NCI-H524 treated with DMSO at 0.1 percent for 48 hours (cell line): ENCODE measurements around the gene SYTL4.

Experiments
- DNase-seq: peaks from one replicate; lab custom pipeline; 2025; lab: John Stamatoyannopoulos, UW

SYTL4 gene

DNA sequence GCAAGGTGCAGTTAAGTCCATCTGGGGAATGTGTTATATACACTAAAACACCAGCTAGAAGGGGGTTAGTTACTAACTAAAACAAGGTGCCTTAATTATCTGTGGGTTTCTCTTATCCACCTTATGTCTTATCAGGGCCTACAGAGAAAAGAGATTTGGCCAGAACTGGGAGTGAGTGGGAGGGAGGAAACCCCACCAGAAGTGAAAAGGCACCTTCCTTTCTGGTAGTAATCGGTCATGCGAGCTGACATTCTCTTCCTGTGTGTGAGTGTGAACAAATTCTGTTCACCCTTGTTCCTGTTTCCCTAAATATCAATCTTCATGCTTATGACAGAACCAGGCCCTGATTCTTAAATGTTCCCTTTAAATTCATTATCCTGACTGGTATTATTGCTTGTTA lies 44.4 kb downstream of the SYTL4 start:
- DNase-seq: no peak

- no peak for DNase-seq
These were observed 44.8 kb downstream of the SYTL4 start for GRCh38 chrX:100687128-100687527.

DNA sequence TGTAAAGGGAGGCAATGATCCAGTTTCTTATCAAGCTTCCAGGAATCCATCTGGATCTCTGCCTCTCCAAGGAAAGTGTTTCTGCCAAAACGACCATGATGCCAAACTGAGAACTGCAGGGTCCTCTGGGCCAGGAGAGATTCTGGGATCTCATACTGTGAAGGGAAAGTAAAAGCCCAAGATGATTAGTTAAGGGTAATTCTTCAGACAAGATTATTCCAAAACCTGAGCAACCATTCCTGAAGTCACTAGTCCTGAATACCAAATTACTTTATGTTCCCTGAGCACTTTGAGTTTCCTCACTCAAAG lies 46.0 kb downstream of the SYTL4 start:
- DNase-seq: no peak

- peak; percentile 59 for DNase-seq
These were observed 46.5 kb downstream of the SYTL4 start for GRCh38 chrX:100685284-100685996.

GRCh38 chrX:100682939-100683338 lies 49.0 kb downstream of the SYTL4 start:
- no peak for DNase-seq

- DNase-seq: no peak
These were observed 50.3 kb downstream of the SYTL4 start for GRCh38 chrX:100681599-100681998.

- DNase-seq: no peak
These were observed 51.2 kb downstream of the SYTL4 start for GRCh38 chrX:100680756-100681155.

DNA sequence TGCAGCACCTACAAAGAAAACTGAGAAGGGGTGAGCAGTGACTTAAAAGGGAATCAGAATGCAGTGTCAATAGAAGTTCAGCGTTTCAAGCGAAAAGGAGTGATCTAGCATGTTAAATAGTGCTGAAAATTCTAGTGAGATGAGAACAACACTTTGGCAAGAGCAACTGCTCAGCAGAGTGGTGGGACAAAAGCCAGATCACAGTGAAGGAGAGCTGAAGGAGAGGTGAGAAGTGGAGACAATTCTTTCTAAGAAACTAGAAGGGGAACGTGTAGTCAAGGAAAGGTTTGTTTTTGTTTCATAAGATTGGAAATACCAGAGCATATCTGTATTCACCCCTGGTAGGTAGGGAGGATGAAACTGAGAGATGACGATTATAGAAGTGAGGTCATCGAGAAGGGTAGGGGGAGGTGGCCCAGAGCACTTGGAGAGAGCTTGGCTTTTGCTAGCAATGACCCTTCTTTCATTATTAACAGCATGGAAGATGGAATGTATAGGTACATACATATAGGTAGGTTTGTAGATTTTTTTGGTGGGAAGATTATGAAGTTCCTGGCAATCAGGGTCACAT lies 54.2 kb downstream of the SYTL4 start:
- no peak for DNase-seq

GRCh38 chrX:100674705-100675104 lies 57.2 kb downstream of the SYTL4 start:
- no peak for DNase-seq

- DNase-seq: no peak
These were observed 58.4 kb downstream of the SYTL4 start for GRCh38 chrX:100673397-100673953.

DNA sequence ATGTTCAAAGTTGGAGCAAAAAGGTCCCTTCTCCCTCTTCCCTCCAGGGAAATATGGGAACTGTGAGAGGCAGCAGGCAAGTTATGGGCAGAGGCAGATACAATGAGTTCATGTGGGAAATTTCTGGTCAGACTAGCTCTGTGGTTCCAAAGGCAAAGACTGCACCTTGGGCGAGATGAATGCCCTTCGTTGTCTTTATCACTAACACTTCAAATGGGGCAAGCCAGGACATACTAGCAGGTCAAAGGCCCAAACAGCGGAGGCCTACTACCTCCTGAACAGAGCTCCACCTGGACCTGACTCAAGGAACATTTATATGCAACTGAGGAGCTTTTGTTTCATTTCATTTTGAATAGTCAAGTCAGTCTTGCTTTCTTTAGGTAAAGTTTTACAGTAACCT lies 59.0 kb downstream of the SYTL4 start:
- no peak for DNase-seq

GRCh38 chrX:100663642-100664041 lies 68.3 kb downstream of the SYTL4 start:
- no peak for DNase-seq

DNA sequence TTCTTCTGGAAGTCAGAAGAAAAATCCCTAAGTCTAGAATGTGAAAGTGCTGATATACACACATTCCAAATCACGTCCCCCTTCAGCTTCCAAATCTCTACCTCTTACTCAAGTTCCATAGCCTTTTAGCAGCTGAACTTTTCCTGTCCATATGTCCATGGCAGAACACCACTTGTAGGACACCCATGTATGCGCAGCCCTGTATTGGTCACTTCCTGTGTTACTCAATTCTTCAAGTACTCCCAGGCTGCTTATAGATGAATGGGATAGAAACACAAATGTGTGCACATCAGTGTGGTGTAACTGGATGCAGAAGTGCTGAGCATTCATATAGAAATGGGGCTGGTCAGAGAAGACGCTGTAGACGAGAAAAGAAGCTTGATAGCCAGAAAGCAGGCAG lies 69.1 kb downstream of the SYTL4 start:
- DNase-seq: no peak

DNA sequence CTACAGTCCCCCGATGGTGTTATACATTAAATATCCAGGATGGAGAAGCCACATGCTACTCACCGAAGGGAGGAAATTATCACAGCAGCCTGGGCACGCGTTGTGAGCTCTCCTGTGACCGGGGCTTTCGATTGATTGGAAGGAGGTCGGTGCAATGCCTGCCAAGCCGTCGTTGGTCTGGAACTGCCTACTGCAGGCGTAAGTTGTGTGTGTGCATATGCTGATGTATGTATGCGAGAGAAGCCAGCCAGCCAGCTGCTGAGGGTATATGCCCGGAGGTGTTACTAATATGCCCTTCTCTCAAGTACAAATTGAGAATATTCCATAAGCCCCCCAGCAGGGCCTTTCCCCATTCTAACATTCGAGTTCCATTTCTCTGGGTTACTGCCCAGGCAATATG lies 69.8 kb downstream of the SYTL4 start:
- DNase-seq: no peak

DNA sequence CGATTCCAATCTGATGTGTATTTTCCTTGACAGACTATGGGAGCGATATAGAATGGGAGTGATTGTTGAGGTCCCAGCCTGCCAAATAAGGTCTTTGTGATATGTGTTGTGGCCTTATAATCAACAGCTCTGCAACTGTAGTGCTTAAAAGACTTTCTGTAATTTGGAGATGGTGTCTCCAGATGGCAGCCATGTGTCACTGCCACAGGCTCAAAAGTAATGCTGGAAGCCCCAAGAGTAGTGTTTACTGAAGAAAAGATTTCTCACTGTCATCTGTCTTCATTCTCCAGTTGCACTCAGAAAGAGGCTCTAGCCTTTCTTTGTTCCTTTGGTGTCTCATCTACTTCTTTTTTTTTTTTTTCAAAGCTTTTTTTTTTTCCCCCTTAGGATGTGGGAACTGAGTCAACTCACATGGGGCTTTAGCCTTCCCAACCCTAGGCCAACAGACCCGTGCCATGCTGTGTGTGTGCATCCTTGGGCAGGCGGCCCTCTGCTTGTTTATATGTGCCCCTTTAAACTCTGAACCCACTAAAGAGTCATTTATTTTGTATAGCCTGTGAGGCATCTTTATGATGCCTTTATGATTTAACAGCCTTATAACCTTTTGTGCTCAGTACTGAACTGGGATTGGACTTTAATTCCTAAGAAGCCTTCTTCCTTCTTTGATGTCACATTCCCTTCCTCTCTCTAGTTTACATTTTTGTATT lies 72.3 kb downstream of the SYTL4 start:
- no peak for DNase-seq

GRCh38 chrX:100658941-100659381 lies 73.0 kb downstream of the SYTL4 start:
- no peak for DNase-seq

DNA sequence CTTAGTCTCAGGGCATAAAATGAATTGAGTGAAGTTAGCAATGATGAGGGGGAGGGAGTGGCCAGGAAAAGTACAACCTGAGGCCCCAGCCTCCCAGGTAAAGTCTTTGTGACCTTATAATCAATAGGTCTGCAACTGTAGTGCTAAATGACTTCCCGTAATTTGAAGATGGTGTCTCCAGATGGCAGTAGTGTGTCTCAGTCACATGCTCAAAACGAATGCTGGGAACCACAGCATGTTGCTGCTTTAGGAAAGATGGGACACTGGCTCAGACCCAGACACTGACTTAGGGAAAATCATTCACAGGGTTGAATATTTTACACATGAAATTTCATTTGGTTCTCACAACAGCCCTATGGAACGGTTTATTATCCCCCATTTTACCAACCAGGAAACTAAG lies 77.7 kb downstream of the SYTL4 start:
- DNase-seq: peak; percentile 47

DNA sequence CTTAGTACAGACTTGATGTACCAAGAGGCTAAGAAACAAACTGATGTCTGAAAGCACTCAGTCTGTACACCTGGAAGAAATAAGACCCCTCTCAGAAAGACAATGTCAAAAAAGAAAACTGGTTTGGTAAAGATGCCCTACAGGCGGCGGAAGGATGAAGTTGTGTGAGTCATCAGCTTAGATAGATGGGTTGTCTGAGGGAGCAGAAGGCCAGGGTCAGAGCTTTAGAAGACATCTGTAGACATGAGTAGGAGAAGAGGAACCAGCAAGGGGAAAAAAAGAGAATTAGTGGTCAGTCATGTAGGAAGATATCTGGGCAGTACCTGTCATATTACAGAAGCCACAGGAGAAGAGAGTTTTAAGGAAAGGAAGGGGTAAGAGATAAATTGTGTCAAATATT lies 79.7 kb downstream of the SYTL4 start:
- no peak for DNase-seq

GRCh38 chrX:100650841-100651240 lies 81.1 kb downstream of the SYTL4 start:
- no peak for DNase-seq

GRCh38 chrX:100649550-100650356 lies 82.2 kb downstream of the SYTL4 start:
- no peak for DNase-seq

DNA sequence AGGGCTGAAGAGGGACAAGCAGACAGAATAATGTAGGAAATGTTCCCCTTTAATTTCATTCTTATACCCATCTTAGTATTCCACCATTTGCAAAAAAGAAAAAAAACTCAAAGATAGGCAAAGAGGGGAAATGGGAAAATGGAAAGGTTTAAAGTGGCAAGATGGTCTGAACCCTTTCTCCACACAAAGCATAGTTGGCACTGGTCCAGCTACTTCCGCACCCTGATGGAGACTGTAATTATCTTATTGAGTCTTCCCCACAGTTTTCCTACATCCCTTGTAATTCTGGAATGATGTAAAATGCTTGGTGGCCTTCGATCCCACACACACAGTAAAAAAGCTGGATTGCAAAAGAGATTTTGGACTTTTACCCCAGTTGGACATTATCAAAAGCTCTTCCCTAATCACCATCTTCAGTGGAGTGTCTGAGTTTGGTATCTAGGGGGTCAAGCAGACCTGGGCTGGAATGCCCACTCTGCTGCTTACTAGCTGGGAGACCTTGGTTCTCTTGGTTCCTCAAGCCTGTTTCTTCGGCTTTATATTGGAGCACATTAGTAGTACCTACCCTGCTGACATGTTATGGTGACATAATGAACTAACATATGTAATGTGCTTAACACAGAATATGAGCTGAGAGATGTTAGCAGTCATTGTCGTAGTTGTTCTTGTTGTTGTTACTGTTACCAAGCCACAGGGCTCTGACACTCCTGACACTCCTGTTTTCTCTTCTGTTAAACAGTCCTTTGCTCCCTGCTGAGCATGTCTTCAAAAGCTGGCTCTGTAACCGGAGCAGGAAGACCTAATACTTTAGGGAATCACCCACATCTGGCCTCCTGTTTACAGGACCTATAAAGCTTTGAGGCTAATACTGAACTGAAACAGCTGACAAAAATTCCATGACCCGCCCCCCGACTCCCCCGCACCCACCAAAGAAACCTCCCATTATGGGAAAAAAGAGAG lies 83.2 kb downstream of the SYTL4 start:
- peak; percentile 14 for DNase-seq
